Loucy (cell line): ENCODE measurements around the gene NKX1-1.

ENCODE experiments used
- EZH2phosphoT487 ChIP-seq: fragments of 200-600 bp; IDR thresholded peaks from 2 replicates; pipeline ENCODE4 v1.6.1; 2018; ENCODE audit warnings: antibody characterized with exemption, mild to moderate bottlenecking, moderate library complexity, borderline replicate concordance
- TF ChIP-seq, protein P1 (sequence below): fragments of 200-600 bp; sonication (generic); conservative IDR thresholded peaks from 2 replicates; pipeline ENCODE4 v1.5.1; 2014; ENCODE audit warnings: mild to moderate bottlenecking, antibody characterized with exemption, low read length

- TF ChIP-seq, protein P1, sequence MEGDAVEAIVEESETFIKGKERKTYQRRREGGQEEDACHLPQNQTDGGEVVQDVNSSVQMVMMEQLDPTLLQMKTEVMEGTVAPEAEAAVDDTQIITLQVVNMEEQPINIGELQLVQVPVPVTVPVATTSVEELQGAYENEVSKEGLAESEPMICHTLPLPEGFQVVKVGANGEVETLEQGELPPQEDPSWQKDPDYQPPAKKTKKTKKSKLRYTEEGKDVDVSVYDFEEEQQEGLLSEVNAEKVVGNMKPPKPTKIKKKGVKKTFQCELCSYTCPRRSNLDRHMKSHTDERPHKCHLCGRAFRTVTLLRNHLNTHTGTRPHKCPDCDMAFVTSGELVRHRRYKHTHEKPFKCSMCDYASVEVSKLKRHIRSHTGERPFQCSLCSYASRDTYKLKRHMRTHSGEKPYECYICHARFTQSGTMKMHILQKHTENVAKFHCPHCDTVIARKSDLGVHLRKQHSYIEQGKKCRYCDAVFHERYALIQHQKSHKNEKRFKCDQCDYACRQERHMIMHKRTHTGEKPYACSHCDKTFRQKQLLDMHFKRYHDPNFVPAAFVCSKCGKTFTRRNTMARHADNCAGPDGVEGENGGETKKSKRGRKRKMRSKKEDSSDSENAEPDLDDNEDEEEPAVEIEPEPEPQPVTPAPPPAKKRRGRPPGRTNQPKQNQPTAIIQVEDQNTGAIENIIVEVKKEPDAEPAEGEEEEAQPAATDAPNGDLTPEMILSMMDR = no peak
- no peak for TF ChIP-seq EZH2phosphoT487
Observed at GRCh38 chr4:1384675-1385372, 21.4 kb downstream of the NKX1-1 start.
